Measurements from ENCODE around the gene DCP1A. TPM values are rescaled to one million over a fixed set of nuclear protein-coding genes. Genes with fewer than 3 reads are reported as not detected.
A peak's percentile ranks its signal among the peaks of the same experiment; 100 is the strongest.

DCP1A gene
- total RNA-seq, 4 donors from 2014 or later, result 20.9 to 30.6 (median 23.3) TPM

- Histone ChIP-seq H3K27ac (peak overlapping the region; percentile 34 to 65 (median 48)), H3K4me1 (peaks cover 14 to 33% of the 10 kb centered on the region in 2 donors), H3K4me3 (replicated peaks in 1 of 3) (no peak overlapping the region), H3K27me3 (no peaks in the 10 kb centered on the region), H3K36me3 (no peaks in the 10 kb centered on the region), H3K9me3 (no peaks in the 10 kb centered on the region)
- DNase-seq, result peak; percentile 59 to 66
- TF ChIP-seq CTCF (IDR thresholded peaks at IDR 0.05) (no peak), POLR2A (IDR thresholded peaks at IDR 0.05) (no peak)
- WGBS, 2 donors, result 68 to 81% methylated on average over 3 of the region's 3 CpGs
- intact Hi-C loops (cut with DNase I), result no loop called here
These were observed 82.6 kb downstream of the DCP1A start for GRCh38 chr3:53264718-53265117.

DNA sequence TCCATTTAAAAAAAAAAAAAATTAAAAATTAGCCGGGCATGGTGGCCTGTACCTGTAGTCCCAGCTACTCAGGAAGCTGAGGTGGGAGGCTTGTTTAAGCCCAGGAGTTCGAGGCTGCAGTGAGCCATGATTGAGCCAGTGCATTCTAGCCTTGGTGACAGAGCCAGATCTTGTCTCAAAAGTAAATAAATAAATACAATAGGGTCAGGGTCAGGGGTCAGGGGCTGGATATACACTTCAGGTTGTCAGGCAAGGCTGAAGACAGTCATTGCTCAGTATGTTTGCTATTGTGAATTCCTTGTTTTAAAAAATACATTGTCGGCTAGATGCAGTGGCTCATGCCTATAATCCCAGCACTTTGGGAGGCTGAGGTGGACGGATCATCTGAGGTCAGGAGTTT is 83.4 kb downstream of the DCP1A start:
- TF ChIP-seq CTCF (IDR thresholded peaks at IDR 0.05), result no peak
- TF ChIP-seq POLR2A (IDR thresholded peaks at IDR 0.05), result no peak
- Histone ChIP-seq H3K9me3 (no peaks in the 10 kb centered on the region), H3K4me1 (peaks cover 6 to 35% of the 10 kb centered on the region in 2 donors), H3K27me3 (no peaks in the 10 kb centered on the region), H3K27ac (no peak overlapping the region), H3K36me3 (no peaks in the 10 kb centered on the region), H3K4me3 (replicated peaks in 1 of 3) (no peak overlapping the region)
- 88 to 97% methylated on average over 4 of the region's 4 CpGs for WGBS, 2 donors
- intact Hi-C loops (cut with DNase I), result no loop called here
- DNase-seq, result no peak

DNA sequence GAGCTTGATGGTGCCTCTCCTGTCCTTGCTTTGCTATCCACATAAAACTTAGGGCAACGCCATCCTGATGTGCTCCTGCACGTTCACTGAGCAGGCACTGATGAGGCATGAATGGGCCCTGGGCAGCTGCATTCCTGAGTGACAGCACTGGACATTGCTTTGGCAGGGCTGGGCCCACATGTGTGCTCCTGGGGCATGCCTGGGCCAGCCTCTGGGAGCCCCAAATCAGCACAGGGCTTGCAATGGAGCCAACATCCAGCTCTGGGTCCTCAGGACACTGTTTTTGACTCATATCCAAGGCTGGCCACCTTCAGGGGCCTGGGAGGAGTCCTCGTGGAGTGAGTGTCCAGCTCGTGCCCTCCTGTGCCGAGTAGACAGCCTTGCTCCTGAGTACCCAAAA is 85.6 kb downstream of the DCP1A start:
- Histone ChIP-seq H3K4me3 (replicated peaks in 1 of 3) (no peak overlapping the region), H3K36me3 (no peaks in the 10 kb centered on the region), H3K9me3 (no peaks in the 10 kb centered on the region), H3K27me3 (no peaks in the 10 kb centered on the region), H3K4me1 (peaks cover 0 to 38% of the 10 kb centered on the region in 2 donors), H3K27ac (peak overlapping the region; percentile 12 to 42 (median 35))
- intact Hi-C loops (cut with DNase I), result no loop called here
- DNase-seq, result peak; percentile 55 to 60
- TF ChIP-seq CTCF (IDR thresholded peaks at IDR 0.05), result no peak
- TF ChIP-seq POLR2A (IDR thresholded peaks at IDR 0.05), result no peak
- WGBS, 2 donors, result 36 to 47% methylated on average over 4 to 5 of the region's 5 CpGs

DNA sequence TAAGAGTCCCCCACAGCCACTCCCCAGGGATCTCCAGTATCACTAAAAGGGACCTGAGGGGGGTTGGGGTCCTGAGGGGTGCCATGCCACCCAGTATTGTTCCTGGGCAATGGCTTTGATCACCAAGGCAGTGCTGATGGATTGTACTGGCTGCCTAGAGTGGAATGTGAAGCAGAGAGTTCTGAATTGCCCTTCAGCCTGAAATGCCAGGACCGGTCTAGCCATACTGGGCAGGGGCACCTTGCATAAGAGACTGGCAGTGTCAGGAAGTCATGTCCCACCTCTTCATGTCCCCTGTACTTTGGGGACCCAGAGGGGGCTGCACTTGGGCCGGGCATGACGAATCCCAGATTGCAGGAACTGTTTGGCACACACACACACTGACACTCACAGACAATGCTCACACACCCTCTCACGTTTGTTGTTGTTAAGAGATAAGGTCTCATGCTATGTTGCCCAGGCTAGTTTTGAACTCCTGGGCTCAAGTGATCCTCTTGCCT is 87.0 kb downstream of the DCP1A start:
- Histone ChIP-seq H3K9me3 (no peaks in the 10 kb centered on the region), H3K27ac (peak overlapping the region; percentile 54 to 63 (median 57)), H3K4me3 (replicated peaks in 1 of 3) (no peak overlapping the region), H3K4me1 (peaks cover 0 to 40% of the 10 kb centered on the region in 2 donors), H3K36me3 (no peaks in the 10 kb centered on the region), H3K27me3 (no peaks in the 10 kb centered on the region)
- TF ChIP-seq POLR2A (IDR thresholded peaks at IDR 0.05) (no peak), CTCF (IDR thresholded peaks at IDR 0.05) (no peak)
- intact Hi-C loops (cut with DNase I), result no loop called here
- DNase-seq, result peak; percentile 56 to 58
- WGBS, 2 donors, result 22 to 56% methylated on average over 3 to 4 of the region's 4 CpGs

GRCh38 chr3:53259427-53260259 is 87.7 kb downstream of the DCP1A start:
- DNase-seq, result peak; percentile 46 to 60
- no peak for TF ChIP-seq POLR2A (IDR thresholded peaks at IDR 0.05)
- TF ChIP-seq CTCF (IDR thresholded peaks at IDR 0.05), result no peak
- Histone ChIP-seq H3K9me3 (no peaks in the 10 kb centered on the region), H3K4me1 (peaks cover 0 to 35% of the 10 kb centered on the region in 2 donors), H3K27me3 (no peaks in the 10 kb centered on the region), H3K4me3 (replicated peaks in 1 of 3) (no peak overlapping the region), H3K36me3 (no peaks in the 10 kb centered on the region), H3K27ac (peak overlapping the region; percentile 54 to 63 (median 57))
- WGBS, 2 donors, result 55 to 64% methylated on average over 7 to 9 of the region's 9 CpGs
- intact Hi-C loops (cut with DNase I), result no loop called here

Measured in thyroid gland (tissue), 4 donors.